Mammary epithelial cell (primary cell): Measurements from ENCODE around the gene ENOX2.

Experiments used
- EZH2 ChIP-seq: IDR thresholded peaks from 2 replicates; pipeline ENCODE4 v1.6.1; 2012; ENCODE audit warnings: low read length, inconsistent platforms, borderline replicate concordance
- TF ChIP-seq, protein P1 (sequence below), 2 donors: IDR thresholded peaks in 1 of 2; conservative IDR thresholded peaks in 1 of 2; 2 replicates each; pipeline ENCODE4 v1.5.1; 2011 to 2012; ENCODE audit warnings: inconsistent platforms in 2 of 2, low read length in 2 of 2, mild to moderate bottlenecking in 2 of 2, control low read depth in 1 of 2, low read depth in 1 of 2; ENCODE audit not compliant: insufficient read depth in 1 of 2; ENCODE audit errors: extremely low read depth in 1 of 2

DNA sequence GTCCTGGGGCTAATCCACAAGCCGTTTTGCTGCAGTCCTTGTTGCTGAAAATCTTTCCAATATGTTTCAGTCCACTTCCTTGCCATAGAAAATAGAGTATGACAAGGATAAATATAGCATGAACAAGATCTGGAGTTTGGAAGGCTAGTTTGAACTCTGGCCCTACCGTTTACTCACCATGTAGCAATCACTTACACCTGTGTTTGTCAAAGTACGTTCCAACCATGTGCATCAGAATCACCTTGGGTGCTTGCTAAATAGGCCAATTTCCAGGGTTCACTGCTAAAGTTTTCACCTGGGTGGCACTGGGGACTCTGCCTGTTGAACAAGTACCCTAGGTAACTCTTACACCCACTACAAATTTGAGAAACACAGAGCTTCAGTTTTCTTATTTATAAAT lies 188.9 kb downstream of the ENOX2 start:
- TF ChIP-seq, protein P1, sequence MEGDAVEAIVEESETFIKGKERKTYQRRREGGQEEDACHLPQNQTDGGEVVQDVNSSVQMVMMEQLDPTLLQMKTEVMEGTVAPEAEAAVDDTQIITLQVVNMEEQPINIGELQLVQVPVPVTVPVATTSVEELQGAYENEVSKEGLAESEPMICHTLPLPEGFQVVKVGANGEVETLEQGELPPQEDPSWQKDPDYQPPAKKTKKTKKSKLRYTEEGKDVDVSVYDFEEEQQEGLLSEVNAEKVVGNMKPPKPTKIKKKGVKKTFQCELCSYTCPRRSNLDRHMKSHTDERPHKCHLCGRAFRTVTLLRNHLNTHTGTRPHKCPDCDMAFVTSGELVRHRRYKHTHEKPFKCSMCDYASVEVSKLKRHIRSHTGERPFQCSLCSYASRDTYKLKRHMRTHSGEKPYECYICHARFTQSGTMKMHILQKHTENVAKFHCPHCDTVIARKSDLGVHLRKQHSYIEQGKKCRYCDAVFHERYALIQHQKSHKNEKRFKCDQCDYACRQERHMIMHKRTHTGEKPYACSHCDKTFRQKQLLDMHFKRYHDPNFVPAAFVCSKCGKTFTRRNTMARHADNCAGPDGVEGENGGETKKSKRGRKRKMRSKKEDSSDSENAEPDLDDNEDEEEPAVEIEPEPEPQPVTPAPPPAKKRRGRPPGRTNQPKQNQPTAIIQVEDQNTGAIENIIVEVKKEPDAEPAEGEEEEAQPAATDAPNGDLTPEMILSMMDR (conservative IDR thresholded peaks at IDR 0.05 in 1 of 2, IDR thresholded peaks at IDR 0.05 in 1 of 2; ENCODE audit: extremely low read depth in 1 of 2, insufficient read depth in 1 of 2, low read depth in 1 of 2, low read length in 2 of 2): no peak
- no peak for TF ChIP-seq EZH2
